Hypothalamus (tissue), 51 donors: ENCODE measurements around the gene ACAP3.

ENCODE experiments used
- DNase-seq, 51 donors: peaks; one replicate each; lab custom pipeline; 2025; lab: John Stamatoyannopoulos, UW

Gene ACAP3

DNA sequence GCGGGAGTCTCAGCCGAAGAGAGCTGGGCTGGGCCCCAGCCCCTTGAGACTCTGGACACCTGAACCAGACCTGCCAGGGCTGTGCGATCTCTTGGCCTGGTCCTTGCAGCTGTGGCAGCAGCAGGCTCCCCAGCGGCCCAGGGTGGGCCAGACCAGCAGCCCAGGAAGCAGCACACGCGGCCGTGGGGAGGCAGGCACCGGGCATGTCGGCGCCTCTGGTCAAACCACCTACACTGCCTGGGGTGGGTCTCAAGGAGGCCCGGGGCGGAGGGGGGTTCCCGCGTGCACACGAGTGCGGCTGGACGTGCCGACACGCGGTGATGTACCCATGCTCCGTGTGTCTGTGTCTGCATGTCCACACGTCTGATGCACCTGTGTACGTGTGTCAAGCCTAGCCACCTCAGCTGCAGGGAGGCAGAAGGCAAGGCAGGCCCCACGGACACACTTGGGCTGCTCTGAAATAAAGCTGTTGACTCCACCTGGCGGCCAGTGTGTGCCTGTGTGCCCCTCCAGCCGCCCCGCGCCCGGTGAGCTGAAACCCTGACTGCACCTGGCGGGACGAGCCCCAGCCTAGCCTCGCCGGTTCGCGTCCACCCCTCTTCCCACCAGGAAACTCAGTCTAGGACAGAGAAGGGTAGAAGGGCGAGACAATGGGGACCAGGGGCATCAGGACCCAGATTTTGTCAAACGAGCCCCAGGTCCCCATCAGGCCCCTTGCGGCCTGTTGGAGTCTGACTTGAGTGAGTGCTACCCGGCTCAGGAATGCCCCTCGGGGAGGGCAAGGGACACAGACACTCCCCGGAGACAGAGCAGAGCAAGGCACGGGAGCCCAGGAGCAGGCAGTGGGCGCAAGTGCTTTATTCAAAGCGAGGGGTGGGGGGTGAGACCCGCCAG is 15.9 kb downstream of the ACAP3 start:
- DNase-seq: peak in 13 of 51 donors; percentile 9 to 44 (median 33)

DNA sequence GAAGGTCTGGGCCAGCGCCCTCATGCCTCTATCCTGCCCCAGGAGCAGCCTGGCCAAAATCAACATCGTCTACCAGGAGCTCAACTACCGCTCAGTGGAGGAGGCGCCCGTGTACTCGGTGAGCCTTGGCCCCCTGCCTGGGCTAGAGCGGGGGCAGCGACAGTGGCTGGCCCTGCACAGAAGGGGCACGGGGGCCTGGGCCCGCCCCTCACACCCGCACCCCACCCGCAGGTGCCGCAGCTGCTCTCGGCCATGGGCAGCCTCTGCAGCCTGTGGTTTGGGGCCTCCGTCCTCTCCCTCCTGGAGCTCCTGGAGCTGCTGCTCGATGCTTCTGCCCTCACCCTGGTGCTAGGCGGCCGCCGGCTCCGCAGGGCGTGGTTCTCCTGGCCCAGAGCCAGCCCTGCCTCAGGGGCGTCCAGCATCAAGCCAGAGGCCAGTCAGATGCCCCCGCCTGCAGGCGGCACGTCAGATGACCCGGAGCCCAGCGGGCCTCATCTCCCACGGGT is 16.7 kb downstream of the ACAP3 start:
- DNase-seq: peak in 3 of 51 donors; percentile 23 to 31 (median 26)

DNA sequence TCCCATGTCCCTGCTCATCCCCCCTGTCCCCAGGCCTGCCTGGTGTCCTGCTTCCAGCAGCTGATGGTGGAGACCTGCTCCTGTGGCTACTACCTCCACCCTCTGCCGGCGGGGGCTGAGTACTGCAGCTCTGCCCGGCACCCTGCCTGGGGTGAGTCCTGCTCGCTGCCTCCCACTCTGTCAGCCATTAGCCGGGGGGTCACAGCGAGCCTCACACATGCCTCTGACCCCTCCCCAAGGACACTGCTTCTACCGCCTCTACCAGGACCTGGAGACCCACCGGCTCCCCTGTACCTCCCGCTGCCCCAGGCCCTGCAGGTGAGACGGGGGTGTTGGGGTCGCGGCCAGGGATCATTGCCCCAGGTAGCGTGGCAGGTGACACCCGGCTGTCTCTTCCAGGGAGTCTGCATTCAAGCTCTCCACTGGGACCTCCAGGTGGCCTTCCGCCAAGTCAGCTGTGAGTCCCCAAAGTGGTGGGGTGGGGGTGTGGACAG is 17.4 kb downstream of the ACAP3 start:
- peak in 6 of 51 donors; percentile 20 to 56 (median 32) for DNase-seq

DNA sequence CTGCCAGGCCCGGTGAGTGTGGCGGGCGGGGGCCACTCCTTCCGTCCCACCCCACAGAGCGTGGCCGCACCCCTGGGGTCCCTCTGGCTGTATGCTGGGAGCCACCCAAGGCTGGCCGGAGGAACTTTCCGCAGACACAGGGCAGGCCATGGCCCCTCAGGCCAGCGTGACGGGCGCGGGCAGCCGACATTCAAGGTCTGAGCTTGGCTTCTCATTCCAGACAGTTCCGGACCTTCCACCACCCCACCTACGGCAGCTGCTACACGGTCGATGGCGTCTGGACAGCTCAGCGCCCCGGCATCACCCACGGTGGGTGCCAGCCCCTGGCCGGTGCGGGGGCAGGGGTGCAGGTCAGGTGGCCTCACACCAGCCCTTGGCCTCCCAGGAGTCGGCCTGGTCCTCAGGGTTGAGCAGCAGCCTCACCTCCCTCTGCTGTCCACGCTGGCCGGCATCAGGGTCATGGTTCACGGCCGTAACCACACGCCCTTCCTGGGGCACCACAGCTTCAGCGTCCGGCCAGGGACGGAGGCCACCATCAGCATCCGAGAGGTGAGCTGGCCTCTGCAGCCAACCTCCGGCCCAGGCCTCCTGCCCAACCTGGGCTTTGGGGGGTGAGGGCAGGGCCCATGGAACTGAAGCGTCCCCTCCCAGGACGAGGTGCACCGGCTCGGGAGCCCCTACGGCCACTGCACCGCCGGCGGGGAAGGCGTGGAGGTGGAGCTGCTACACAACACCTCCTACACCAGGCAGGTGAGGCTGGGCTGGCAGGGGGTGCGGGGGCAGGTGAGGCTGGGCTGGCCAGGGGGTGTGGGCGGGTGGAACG is 20.2 kb downstream of the ACAP3 start:
- no peak for DNase-seq

DNA sequence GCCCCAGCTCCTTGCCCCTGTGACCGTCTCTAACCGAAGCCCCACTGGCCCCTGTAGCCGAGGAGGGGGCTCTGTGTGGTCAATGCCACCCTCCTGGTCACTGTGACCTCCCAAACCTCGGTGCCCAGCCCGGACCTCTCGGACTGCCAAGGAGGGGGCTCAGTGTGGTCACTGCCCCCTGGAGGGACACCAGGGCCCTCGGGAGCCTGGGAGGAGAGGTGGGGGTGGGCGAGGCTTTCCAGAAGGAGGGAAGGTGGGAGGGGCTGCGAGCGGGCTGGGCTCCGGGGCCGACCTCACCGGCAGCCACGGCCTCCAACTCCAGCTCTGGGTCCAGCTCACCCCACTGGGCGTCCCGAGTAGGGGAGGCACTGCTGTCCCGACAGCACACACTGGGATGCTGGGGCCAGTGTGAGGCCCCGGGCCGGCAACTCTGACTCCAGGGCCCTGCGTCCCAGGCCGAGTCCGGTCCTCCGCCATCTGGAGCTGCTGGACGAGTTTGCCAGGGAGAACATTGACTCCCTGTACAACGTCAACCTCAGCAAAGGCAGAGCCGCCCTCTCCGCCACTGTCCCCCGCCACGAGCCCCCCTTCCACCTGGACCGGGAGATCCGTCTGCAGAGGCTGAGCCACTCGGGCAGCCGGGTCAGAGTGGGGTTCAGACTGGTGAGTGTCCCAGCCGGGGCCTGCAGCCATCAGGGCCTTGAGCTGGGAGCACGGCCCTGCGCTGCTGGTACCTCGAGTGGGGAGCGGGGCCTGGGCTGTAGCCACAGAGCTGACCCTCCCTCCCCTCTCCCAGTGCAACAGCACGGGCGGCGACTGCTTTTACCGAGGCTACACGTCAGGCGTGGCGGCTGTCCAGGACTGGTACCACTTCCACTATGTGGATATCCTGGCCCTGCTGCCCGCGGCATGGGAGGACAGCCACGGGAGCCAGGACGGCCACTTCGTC is 21.1 kb downstream of the ACAP3 start:
- DNase-seq: no peak

DNA sequence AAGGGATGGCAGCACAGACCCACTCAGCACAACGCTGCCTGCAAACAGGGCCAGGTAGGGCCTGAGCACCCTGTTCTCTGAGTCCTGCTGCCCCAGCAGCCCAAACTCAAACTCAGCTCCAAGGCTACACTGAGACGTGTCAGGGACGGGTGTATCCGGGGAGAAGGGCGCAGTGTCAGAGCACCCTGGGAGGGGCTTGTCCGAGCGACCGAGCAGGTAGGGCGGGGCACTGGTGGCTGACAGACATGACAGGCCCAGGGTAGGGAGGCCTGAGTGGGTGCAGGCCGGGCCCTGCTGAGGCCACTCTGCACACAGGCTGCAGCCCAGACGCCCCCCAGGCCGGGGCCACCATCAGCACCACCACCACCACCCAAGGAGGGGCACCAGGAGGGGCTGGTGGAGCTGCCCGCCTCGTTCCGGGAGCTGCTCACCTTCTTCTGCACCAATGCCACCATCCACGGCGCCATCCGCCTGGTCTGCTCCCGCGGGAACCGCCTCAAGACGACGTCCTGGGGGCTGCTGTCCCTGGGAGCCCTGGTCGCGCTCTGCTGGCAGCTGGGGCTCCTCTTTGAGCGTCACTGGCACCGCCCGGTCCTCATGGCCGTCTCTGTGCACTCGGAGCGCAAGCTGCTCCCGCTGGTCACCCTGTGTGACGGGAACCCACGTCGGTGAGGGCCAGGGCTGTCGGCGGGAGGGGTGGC is 22.0 kb downstream of the ACAP3 start:
- DNase-seq: no peak

DNA sequence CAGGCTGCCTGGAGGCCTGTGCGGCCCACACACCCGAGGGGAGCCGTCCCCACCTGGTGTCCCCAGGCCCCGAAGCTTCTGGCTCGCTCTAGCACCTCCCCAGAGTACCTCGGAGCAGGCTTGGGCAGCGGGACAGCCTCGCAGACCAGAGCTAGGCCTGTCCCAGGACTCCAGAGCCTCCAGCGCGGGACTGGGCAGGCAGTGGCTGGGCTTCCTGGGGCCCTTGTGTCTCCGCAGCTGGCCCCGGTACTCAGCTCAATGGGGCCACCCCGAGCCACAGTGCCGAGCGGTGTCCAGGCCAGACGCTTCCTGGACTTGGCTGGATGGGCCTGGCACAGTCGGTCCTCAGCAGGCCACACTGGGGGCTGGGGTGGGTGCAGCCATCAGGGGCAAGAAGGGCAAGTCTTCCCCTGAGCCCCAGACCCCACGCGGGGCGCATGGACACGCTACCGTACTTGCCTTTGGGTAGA is 22.6 kb downstream of the ACAP3 start:
- DNase-seq: no peak

DNA sequence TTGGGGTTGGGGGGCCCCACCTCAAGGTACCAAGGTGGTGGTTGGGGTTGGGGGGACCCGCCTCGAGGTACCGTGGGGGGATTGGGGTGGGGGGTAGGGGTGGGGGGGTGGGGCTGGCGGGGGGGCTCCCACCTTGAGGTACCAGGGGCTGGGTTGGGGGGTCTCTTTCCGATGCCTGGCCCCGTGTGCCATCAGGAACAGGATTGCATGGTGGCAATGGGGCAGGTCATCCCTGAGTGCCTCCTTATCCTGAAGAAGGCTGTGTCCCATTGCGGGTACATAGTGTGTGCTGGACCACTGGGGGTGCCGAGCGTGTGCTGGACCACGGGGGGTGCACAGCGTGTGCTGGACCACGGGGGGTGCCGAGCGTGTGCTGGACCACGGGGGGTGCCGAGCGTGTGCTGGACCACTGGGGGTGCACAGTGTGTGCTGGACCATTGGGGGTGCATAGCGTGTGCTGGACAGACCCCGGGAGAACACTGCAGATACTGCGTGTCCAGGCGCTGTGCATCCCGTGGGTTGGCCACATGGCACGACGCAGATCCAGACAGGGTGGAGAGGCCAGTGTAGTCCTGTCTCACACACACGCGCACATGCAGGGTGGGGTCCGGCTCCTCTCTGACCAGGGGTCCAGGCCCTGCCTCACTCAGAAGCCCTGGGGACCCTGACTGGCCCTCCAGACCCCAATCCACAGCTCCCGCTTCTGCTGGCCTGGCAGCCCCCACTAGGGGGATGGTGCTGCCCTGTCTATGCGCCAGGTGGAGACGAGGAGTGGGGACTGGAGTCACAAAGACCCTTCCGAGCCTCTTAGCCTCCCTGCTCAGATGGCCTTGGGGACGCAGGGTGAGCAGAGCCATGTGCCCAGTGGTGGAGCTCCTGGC is 23.3 kb downstream of the ACAP3 start:
- DNase-seq: no peak

DNA sequence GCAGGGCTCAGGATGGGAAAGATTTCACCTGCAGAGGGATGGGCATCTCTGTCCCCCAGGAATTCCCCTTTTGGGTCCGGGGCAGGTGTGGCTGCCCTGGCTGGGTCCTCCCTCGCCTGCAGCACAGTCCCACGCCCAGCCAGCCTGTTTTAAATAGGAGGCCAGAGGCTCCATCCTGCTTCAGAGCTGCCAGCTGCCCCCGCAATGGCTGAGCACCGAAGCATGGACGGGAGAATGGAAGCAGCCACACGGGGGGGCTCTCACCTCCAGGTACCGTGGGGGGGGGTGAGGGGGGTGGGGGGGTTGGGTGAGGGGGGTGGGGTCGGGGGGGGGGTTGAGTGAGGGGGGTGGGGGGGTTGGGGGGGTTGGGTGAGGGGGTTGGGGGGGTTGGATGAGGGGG is 23.9 kb downstream of the ACAP3 start:
- no peak for DNase-seq

DNA sequence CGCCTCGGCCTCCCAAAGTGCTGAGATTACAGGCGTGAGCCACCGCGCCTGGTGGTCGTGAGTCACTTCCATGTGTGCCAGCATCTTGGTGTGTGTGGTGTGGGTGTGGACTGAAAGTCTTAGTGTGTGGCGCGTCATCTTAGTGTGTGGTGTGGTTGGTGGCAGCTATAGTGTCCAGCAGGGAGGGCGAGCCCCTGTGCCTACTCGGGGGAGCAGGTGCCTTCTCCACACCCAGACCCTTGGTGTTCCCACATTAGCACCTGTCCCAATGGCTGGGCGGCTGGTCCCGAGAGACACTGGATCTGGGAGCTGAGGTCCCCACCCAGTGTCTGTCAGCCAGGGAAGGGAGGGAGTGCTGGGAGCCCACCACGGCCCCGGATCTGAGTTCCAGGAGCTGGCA is 24.7 kb downstream of the ACAP3 start:
- DNase-seq: no peak

DNA sequence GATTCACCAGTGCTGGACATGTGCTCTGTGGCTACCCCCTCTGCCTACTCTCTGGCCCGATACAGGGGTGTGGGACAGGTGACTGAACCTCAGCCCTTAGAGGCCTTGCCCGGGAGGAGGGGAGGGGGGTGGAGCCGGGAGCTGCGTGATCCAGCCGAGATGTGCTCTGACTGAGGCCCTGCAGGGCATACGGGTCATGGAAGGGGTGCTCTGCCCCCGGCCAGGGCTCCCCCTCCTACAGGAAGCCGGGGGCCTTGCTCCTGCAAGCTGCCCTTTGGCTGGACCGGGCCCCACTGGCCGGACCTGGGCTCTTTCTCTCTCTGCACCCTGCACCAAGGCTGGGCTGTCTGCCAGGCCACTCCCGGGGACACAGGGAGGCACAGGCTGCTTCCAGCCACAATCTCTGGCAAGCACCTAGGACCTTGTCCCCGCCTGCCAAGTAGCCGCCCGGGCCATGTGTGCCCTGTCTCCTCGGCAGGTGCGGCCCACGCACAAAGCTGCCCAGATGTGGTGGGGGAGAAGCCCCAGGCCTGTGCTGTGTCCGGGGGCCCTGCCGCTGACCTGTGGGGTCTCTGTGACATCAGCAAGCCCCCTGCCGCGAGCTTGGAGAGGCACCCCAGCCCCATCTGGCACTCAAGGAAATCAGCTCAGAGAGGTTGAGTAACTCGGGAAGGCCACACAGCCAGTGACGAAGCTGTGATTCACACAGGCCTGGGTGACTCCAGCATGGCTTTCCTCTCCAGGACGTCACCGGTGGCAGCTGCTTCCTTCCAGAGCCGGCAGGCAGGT is 26.0 kb downstream of the ACAP3 start:
- no peak for DNase-seq

DNA sequence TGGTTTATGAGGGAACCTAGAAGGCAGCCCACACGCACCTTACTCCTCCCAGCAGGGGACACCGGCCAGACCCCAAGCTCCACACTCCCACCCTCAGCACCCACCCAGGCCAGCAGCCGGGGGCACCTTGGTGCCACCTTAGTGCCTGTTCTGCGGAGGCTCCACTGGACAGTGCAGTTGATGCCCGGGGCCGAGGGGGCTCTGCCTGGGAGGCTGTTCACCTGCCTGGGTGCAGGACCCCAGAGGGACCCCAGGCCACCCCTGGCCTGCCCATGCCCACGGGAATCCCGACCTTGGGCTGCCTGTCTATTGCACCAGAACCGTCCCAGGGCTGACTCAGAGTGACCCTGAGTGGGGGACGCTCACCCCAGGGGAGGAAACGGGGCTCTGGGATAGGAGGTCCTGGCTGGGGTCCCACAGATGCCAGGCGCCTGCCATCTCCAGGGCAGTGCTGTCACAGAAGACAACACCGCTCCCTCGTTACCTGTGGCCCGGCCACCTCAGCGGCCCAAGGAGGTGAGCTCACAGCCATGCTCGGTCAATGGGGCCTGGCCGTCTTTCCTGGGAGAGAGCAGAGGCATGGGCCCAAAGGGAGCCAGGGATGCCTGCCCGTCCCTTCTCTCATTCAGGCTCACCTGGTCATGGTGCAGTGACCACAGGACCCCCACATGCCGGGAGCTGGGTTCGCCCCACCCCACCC is 26.8 kb downstream of the ACAP3 start:
- no peak for DNase-seq

DNA sequence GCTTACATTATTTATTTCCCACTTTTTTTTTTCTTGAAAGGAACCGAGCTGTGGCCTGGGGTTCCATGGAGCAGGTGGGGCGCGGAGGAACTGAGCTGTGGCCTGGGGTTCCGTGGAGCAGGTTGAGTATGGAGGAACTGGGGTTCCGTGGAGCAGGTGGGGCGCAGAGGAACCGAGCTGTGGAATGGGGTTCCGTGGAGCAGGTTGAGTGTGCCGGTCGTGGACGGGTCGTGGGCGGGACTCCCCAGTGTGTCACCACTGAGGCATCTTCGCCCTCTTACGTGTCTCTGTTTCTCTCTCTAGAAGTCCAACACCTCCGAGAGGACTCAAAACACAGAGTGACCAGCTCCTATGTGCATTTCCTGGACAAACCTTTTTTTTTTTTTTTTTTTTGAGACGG is 28.7 kb downstream of the ACAP3 start:
- DNase-seq: no peak

DNA sequence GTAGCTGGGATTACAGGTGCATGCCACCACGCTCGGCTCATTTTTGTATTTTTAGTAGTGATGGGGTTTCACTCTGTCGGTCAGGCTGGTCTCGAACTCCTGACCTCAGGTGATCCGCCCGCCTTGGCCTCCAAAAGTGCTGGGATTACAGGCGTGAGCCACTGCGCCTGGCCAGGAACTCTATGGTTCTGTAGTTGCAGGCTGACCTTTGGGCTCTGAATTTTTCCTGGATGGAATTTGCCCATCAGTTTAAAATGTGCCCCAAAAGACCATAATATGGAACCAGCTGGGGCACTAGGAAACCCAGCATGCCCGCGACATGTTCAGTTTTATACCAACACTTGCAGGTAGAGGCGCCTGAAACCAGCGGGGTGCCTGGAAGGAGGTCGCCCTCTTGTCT is 29.1 kb downstream of the ACAP3 start:
- no peak for DNase-seq

DNA sequence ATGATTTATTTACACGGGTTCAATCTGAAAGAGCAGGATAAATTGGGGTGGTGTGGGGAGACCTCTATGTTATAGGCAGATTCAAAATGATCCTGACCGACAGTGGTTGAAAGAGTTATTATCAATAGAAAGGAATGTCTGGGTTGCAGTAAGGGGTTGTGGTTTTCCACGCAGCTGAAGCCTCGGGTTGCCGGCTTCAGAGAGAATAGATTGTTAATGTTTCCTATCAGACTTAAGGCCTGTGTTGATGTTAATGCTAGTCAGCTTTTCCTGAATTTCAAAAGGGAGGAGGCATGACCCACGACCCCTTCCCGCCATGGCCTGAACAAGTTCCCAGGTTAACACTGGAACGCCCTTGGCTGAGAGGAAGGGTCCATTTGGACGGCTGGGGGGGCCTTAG is 31.9 kb downstream of the ACAP3 start:
- no peak for DNase-seq

DNA sequence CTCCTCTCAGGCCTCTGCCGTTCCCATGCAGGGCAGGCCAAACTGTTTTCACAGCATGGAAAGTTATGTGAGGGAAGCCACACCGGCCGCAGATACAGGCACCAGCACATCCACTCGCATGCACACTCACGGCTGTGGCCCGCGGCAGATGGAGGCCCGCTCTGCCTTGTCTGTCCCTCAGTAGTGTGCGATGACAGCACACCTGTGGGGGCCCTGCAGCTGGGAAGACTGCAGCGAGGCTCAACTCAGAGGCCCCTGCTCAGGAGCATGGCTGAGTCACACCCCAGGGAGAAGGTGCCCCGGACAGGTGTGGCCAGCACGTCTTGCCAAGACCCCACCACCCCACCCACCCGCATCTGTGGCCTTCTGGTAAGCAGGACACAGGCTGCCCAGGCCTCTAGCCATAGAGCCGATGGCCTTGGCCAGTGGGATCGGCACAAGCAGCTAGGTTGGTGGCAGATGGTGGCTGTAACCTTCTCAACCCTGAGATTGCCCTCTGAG is 32.7 kb downstream of the ACAP3 start:
- DNase-seq: no peak
